Sigmoid colon (tissue), 7 donors: ENCODE measurements around the gene ATP2B1. TPM values are rescaled to one million over a fixed set of nuclear protein-coding genes. Genes with fewer than 3 reads are reported as not detected.

Experiments
- DNase-seq: peaks from one replicate; pipeline ENCODE4 v3.0.0-alpha.2; 2019
- H3K27ac ChIP-seq, 4 donors: fragments of 200-600 bp; sonication (generic); one replicate each; pipeline ENCODE4 v1.5.1; 2016 to 2019; ENCODE audit warnings: mild to moderate bottlenecking in 1 of 4
- H3K27me3 ChIP-seq, 3 donors: fragments of 200-600 bp; sonication (generic); one replicate each; pipeline ENCODE4 v1.5.1; 2019; ENCODE audit warnings: mild to moderate bottlenecking in 1 of 3
- H3K36me3 ChIP-seq, 4 donors: fragments of 200-600 bp; sonication (generic); one replicate each; pipeline ENCODE4 v1.5.1; 2016 to 2019
- H3K4me1 ChIP-seq, 4 donors: fragments of 200-600 bp; sonication (generic); one replicate each; pipeline ENCODE4 v1.5.1; 2017 to 2019
- H3K4me3 ChIP-seq, 4 donors: fragments of 200-600 bp; sonication (generic); one replicate each; pipeline ENCODE4 v1.5.1; 2017 to 2019; ENCODE audit warnings: mild to moderate bottlenecking in 2 of 4, moderate library complexity in 1 of 4
- H3K9me3 ChIP-seq, 4 donors: fragments of 200-600 bp in 3 of 4; sonication (generic) in 3 of 4; one replicate each; pipeline versions ENCODE4 v1.5.1 to v1.6.1; 2013 to 2019
- EP300 ChIP-seq, 4 donors: sonication (generic); formaldehyde crosslinking; IDR thresholded peaks; one replicate each; pipeline ENCODE4 v1.6.1; 2017; ENCODE audit warnings: antibody characterized with exemption in 4 of 4
- POLR2A ChIP-seq, 2 donors: fragments of 450-650 bp; IDR thresholded peaks; one replicate each; pipeline ENCODE4 v1.6.1; 2016; ENCODE audit warnings: antibody characterized with exemption in 2 of 2, mild to moderate bottlenecking in 2 of 2, moderate library complexity in 2 of 2
- POLR2AphosphoS5 ChIP-seq, 4 donors: sonication (generic); formaldehyde crosslinking; IDR thresholded peaks; one replicate each; pipeline ENCODE4 v1.6.1; 2017; ENCODE audit warnings: antibody characterized with exemption in 4 of 4
- WGBS, 2 donors: extraction: QIAGEN DNeasy Blood & Tissue Kit; methylation state at CpG; one replicate each; pipeline ENCODE4 v1.1.7; 2013; 5-methylcytosine and 5-hydroxymethylcytosine counted together
- intact Hi-C: fragments of 100-400 bp; cut with DNase I; formaldehyde crosslinking; loops from one replicate; pipeline ENCODE4 v1.15.1; 2023
- polyA plus RNA-seq, 3 donors: library from polyadenylated mRNA; stranded (reverse); fragments of 200-250 nt; gene quantifications; one replicate each; pipeline ENCODE4 v1.2.3, GENCODE V29; 2013
- total RNA-seq, 4 donors: library from RNA; depleted of rRNA; stranded (reverse); fragments of >200 nt; gene quantifications; one replicate each; pipeline ENCODE4 v1.1.0, GENCODE V29; 2016
- TF ChIP-seq, protein P1 (sequence below), 4 experiments: fragments of 450-650 bp in 3 of 4; fragments of 200-600 bp in 1 of 4; IDR thresholded peaks; one replicate each; pipeline ENCODE4 v1.5.1; 2016 to 2019; ENCODE audit warnings: antibody characterized with exemption in 4 of 4, mild to moderate bottlenecking in 3 of 4, moderate library complexity in 2 of 4
- donor health status: healthy with polysubstance abuse.
- donor health status: Bipolar disorder and iron deficiency.
- donor health status: healthy.

ATP2B1 gene
- total and polyA plus RNA-seq, 7 donors, result 4.8 to 39.1 (median 27.6) TPM

DNA sequence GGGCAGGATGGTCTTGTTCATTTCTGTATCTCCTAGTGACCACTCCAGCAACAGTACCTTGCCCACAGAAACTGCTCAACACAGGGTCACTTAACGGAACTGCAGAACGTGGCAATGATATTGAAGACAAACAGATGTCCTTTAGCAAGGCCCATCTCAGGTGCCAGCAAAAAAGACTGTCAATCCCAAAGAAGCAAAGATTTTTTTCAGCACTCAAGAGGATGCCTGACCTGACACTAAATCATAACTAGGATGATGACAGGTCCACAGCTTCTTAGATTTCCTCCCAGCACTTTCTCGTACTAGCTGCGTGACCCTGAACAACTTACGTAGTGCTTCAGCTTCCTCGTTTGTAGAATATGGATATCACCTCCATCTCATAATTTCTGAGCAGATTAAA is 39.4 kb downstream of the ATP2B1 start:
- H3K9me3 ChIP-seq, result no peaks in the 10 kb centered on the region
- intact Hi-C loops, result no loop called here
- H3K27me3 ChIP-seq, result no peaks in the 10 kb centered on the region
- DNase-seq, result no peak
- no peak overlapping the region for H3K4me3 ChIP-seq
- TF ChIP-seq, protein P1, sequence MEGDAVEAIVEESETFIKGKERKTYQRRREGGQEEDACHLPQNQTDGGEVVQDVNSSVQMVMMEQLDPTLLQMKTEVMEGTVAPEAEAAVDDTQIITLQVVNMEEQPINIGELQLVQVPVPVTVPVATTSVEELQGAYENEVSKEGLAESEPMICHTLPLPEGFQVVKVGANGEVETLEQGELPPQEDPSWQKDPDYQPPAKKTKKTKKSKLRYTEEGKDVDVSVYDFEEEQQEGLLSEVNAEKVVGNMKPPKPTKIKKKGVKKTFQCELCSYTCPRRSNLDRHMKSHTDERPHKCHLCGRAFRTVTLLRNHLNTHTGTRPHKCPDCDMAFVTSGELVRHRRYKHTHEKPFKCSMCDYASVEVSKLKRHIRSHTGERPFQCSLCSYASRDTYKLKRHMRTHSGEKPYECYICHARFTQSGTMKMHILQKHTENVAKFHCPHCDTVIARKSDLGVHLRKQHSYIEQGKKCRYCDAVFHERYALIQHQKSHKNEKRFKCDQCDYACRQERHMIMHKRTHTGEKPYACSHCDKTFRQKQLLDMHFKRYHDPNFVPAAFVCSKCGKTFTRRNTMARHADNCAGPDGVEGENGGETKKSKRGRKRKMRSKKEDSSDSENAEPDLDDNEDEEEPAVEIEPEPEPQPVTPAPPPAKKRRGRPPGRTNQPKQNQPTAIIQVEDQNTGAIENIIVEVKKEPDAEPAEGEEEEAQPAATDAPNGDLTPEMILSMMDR (IDR thresholded peaks at IDR 0.05), result no peak
- TF ChIP-seq POLR2AphosphoS5 (IDR thresholded peaks at IDR 0.05) (no peak), POLR2A (IDR thresholded peaks at IDR 0.05) (no peak), EP300 (IDR thresholded peaks at IDR 0.05) (no peak)
- no peaks in the 10 kb centered on the region for H3K36me3 ChIP-seq
- WGBS, 2 donors, result 95% methylated on average over 6 of the region's 6 CpGs
- no peak overlapping the region for H3K27ac ChIP-seq
- peaks cover 0 to 20% (median 13%) of the 10 kb centered on the region in 4 donors for H3K4me1 ChIP-seq

DNA sequence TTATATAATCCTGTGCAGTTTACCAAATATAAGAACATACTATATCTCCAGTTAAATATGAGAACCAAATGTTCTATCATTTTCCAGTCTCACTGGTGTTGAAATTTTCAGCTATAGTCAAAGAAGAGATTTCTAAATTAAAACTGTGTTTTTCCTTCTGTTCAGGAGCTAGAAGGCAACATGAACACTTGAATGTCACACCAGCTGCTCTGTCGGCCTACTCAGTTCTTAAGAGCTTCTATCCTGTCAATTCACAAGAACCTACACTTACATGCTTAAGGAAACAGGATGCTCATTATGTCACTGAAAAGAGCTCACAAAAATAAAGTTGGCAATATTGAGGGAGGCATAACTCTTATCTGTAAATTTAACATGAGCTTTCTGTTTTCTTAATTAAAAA is 43.1 kb downstream of the ATP2B1 start:
- TF ChIP-seq POLR2A (IDR thresholded peaks at IDR 0.05) (no peak), EP300 (IDR thresholded peaks at IDR 0.05) (no peak), POLR2AphosphoS5 (IDR thresholded peaks at IDR 0.05) (no peak)
- TF ChIP-seq, protein P1 (IDR thresholded peaks at IDR 0.05), result no peak
- DNase-seq, result no peak
- no peaks in the 10 kb centered on the region for H3K9me3 ChIP-seq
- no peak overlapping the region for H3K27ac ChIP-seq
- no peaks in the 10 kb centered on the region for H3K27me3 ChIP-seq
- intact Hi-C loops, result no loop called here
- peaks cover 0 to 31% (median 24%) of the 10 kb centered on the region in 4 donors for H3K4me1 ChIP-seq
- H3K4me3 ChIP-seq, result no peak overlapping the region
- no peaks in the 10 kb centered on the region for H3K36me3 ChIP-seq
- WGBS, 2 donors, result 65 to 90% methylated on average over 1 of the region's 1 CpG

DNA sequence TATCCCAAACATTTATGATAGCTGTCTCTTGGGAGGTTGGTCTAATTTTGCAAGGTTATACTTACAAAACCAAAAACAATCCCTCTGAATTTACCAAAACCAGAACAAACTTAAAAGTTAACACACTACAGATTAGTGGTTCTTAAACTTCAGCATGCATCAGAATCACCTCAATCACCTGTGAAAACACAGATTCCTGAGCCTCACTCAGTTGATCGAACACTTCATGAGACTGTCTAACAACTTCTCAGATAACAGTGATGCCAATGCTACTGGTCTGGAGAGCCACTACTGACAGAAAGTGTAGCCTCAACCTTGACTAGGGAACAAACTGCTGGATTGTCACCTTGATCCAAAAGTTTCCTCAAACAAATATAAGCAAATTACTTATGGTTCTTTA is 44.2 kb downstream of the ATP2B1 start:
- TF ChIP-seq POLR2AphosphoS5 (IDR thresholded peaks at IDR 0.05), result no peak
- no peak for TF ChIP-seq POLR2A (IDR thresholded peaks at IDR 0.05)
- TF ChIP-seq EP300 (IDR thresholded peaks at IDR 0.05), result no peak
- TF ChIP-seq, protein P1 (IDR thresholded peaks at IDR 0.05), result no peak
- DNase-seq, result no peak
- 85 to 92% methylated on average over 1 of the region's 1 CpG for WGBS, 2 donors
- Histone ChIP-seq H3K4me3 (no peak overlapping the region), H3K27ac (no peak overlapping the region), H3K27me3 (no peaks in the 10 kb centered on the region), H3K36me3 (no peaks in the 10 kb centered on the region), H3K9me3 (no peaks in the 10 kb centered on the region), H3K4me1 (peaks cover 0 to 31% (median 24%) of the 10 kb centered on the region in 4 donors)
- intact Hi-C loops, result no loop called here

DNA sequence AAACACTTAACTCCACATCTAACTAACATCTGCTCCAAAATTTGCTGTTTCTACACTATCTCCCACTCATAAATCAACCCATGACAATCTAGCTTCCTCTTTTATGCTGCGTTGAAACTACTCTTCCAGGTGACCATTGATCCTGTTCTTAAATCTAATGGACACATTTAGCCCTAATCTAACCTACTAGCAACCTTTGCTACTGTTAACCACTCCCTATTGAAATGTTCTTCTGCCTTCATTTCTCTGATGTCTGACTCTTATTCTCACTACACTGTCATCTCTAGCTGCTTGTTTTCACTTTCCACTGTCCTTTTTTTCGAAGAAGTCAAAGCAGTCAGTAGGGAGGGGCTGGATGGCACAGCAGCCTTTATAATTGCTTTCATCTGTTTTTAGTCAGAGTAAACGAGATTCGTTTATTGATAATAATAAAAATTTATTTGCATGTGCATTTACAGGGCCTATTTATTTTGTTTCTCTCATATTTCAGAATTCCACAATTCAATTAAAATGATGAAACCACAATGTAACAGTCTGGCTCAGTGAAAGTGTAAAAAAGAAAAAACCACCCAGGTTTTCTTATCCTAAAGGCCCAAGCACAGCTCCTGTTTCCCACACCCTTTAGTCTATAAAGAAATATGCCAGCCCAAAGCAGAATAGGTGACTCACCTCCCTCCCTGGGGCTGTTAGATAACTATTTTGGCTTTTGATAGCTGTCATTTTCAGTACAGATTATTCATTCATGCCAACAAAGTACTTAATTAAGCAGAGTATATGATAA is 44.9 kb downstream of the ATP2B1 start:
- no peak overlapping the region for H3K27ac ChIP-seq
- DNase-seq, result no peak

More for the DNA sequence above, 44.9 kb downstream of the ATP2B1 start:
- Histone ChIP-seq H3K9me3 (no peaks in the 10 kb centered on the region), H3K27me3 (no peaks in the 10 kb centered on the region), H3K4me3 (no peak overlapping the region), H3K4me1 (peaks cover 0 to 31% (median 24%) of the 10 kb centered on the region in 4 donors), H3K36me3 (no peaks in the 10 kb centered on the region)
- whole genome bisulfite sequencing, 2 donors, result 6 to 23% methylated on average over 4 of the region's 4 CpGs
- TF ChIP-seq, protein P1 (IDR thresholded peaks at IDR 0.05), result no peak
- TF ChIP-seq EP300 (IDR thresholded peaks at IDR 0.05), result no peak
- no peak for TF ChIP-seq POLR2AphosphoS5 (IDR thresholded peaks at IDR 0.05)
- TF ChIP-seq POLR2A (IDR thresholded peaks at IDR 0.05), result no peak
- intact Hi-C loops, result no loop called here
